Measurements from ENCODE around the gene CBLN3.

The CBLN3 gene

DNA sequence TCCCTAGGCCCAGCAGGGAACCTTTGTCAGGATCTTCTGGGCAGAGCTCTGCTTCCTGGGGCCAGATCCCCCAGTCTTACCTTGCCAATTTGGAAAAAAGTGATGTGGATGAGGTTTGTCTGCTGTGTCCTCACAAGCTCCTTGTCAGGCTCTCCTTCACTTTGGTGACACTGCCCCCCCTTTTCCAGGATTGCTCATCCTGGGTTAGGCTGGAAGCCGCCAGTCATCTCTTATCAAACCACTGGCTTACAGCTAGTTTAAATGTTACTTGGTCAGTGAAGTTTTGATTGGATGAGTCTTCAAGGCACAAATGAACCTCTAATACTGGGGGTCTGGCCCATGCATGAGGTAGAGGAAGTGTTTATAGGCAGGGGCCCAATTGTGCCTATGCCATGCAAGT lies 15.4 kb downstream of the CBLN3 start:
- ATAC-seq (ENCODE audit: insufficient read depth, low read depth) (no peak), DNase-seq (no peak)
- H2AFZ ChIP-seq (ENCODE audit: low read depth, low read length) = no peak overlapping the region
- H3K4me2 ChIP-seq (ENCODE audit: insufficient read depth, low read length) = no peak overlapping the region
- H3K27me3 ChIP-seq (ENCODE audit: insufficient read depth, low read length, poor library complexity) = no peaks in the 10 kb centered on the region
- H3K9me3 ChIP-seq (ENCODE audit: insufficient read depth, low read length, severe bottlenecking) = no peaks in the 10 kb centered on the region
- H4K20me1 ChIP-seq (ENCODE audit: insufficient read depth, low read length) = no peaks in the 10 kb centered on the region
- TF ChIP-seq CTCF (IDR thresholded peaks at IDR 0.05; ENCODE audit: borderline replicate concordance, extremely low read depth, low read length, poor library complexity, severe bottlenecking) (no peak), EZH2 (IDR thresholded peaks at IDR 0.05; ENCODE audit: borderline replicate concordance, low read depth, low read length, severe bottlenecking) (no peak)
- no peak overlapping the region for H3K4me3 ChIP-seq (ENCODE audit: low read depth in 1 of 2, low read length in 2 of 2)
- no peak overlapping the region for H3K9ac ChIP-seq (ENCODE audit: low read depth, low read length)
- H3K36me3 ChIP-seq (ENCODE audit: insufficient read depth, low read length) = no peaks in the 10 kb centered on the region
- no peaks in the 10 kb centered on the region for H3K79me2 ChIP-seq (ENCODE audit: insufficient read depth, low read length)
- H3K27ac ChIP-seq (ENCODE audit: low read length) = no peak overlapping the region
- no peaks in the 10 kb centered on the region for H3K4me1 ChIP-seq (ENCODE audit: insufficient read depth, low read length)

GRCh38 chr14:24411443-24412389 lies 17.8 kb downstream of the CBLN3 start:
- Histone ChIP-seq H3K79me2 (ENCODE audit: insufficient read depth, low read length) (no peaks in the 10 kb centered on the region), H3K9ac (ENCODE audit: low read depth, low read length) (no peak overlapping the region), H3K4me2 (ENCODE audit: insufficient read depth, low read length) (no peak overlapping the region), H3K27me3 (ENCODE audit: insufficient read depth, low read length, poor library complexity) (peaks cover 4% of the 10 kb centered on the region), H3K36me3 (ENCODE audit: insufficient read depth, low read length) (no peaks in the 10 kb centered on the region), H3K4me1 (ENCODE audit: insufficient read depth, low read length) (no peaks in the 10 kb centered on the region), H3K4me3 (ENCODE audit: low read depth in 1 of 2, low read length in 2 of 2) (no peak overlapping the region), H3K27ac (ENCODE audit: low read length) (no peak overlapping the region), H4K20me1 (ENCODE audit: insufficient read depth, low read length) (no peaks in the 10 kb centered on the region), H2AFZ (ENCODE audit: low read depth, low read length) (no peak overlapping the region; the same call in 1 of the 2 replicates), H3K9me3 (ENCODE audit: insufficient read depth, low read length, severe bottlenecking) (no peaks in the 10 kb centered on the region)
- ATAC-seq (ENCODE audit: insufficient read depth, low read depth) (peak; percentile 72), DNase-seq (peak; percentile 38)
- TF ChIP-seq CTCF (IDR thresholded peaks at IDR 0.05; ENCODE audit: borderline replicate concordance, extremely low read depth, low read length, poor library complexity, severe bottlenecking) (peak; percentile 67), EZH2 (IDR thresholded peaks at IDR 0.05; ENCODE audit: borderline replicate concordance, low read depth, low read length, severe bottlenecking) (no peak)

GRCh38 chr14:24409956-24410355 lies 19.5 kb downstream of the CBLN3 start:
- Histone ChIP-seq H3K4me2 (ENCODE audit: insufficient read depth, low read length) (no peak overlapping the region), H3K9ac (ENCODE audit: low read depth, low read length) (no peak overlapping the region), H3K9me3 (ENCODE audit: insufficient read depth, low read length, severe bottlenecking) (no peaks in the 10 kb centered on the region), H3K27ac (ENCODE audit: low read length) (no peak overlapping the region), H4K20me1 (ENCODE audit: insufficient read depth, low read length) (no peaks in the 10 kb centered on the region), H3K4me3 (ENCODE audit: low read depth in 1 of 2, low read length in 2 of 2) (no peak overlapping the region), H3K36me3 (ENCODE audit: insufficient read depth, low read length) (no peaks in the 10 kb centered on the region), H3K4me1 (ENCODE audit: insufficient read depth, low read length) (no peaks in the 10 kb centered on the region), H2AFZ (ENCODE audit: low read depth, low read length) (no peak overlapping the region), H3K27me3 (ENCODE audit: insufficient read depth, low read length, poor library complexity) (peaks cover 12% of the 10 kb centered on the region), H3K79me2 (ENCODE audit: insufficient read depth, low read length) (no peaks in the 10 kb centered on the region)
- no peak for TF ChIP-seq EZH2 (IDR thresholded peaks at IDR 0.05; ENCODE audit: borderline replicate concordance, low read depth, low read length, severe bottlenecking)
- no peak for TF ChIP-seq CTCF (IDR thresholded peaks at IDR 0.05; ENCODE audit: borderline replicate concordance, extremely low read depth, low read length, poor library complexity, severe bottlenecking)
- ATAC-seq (ENCODE audit: insufficient read depth, low read depth) = no peak
- DNase-seq = no peak

All from DND-41 (cell line).